ENCODE results near the gene L1TD1.

GRCh38 chr1:62227496-62227895 lies 32.8 kb downstream of the L1TD1 start:
- TF ChIP-seq CTCF (IDR thresholded peaks at IDR 0.05 in 8 of 11, conservative IDR thresholded peaks at IDR 0.05 in 3 of 11) = no peak
- TF ChIP-seq POLR2AphosphoS5 (IDR thresholded peaks at IDR 0.05) = no peak

All from spleen (tissue), 7 donors.